HK-2 (cell line): ENCODE results near the gene RFNG.

Experiments used
- DNase-seq: peaks from one replicate; pipeline ENCODE4 v3.0.0-alpha.2; 2018; ENCODE audit not compliant: unreplicated experiment

RFNG gene

GRCh38 chr17:82013772-82014321 lies 37.8 kb downstream of the RFNG start:
- DNase-seq = no peak

GRCh38 chr17:82013341-82013740 lies 38.3 kb downstream of the RFNG start:
- DNase-seq = no peak

GRCh38 chr17:82012640-82013295 lies 38.8 kb downstream of the RFNG start:
- no peak for DNase-seq

GRCh38 chr17:82012261-82012639 lies 39.4 kb downstream of the RFNG start:
- no peak for DNase-seq

- DNase-seq = no peak
These were observed 39.9 kb downstream of the RFNG start for GRCh38 chr17:82011617-82012187.

- no peak for DNase-seq
These were observed 40.8 kb downstream of the RFNG start for GRCh38 chr17:82010575-82011525.

- DNase-seq = no peak
These were observed 42.2 kb downstream of the RFNG start for GRCh38 chr17:82009413-82009812.

- DNase-seq = no peak
These were observed 42.6 kb downstream of the RFNG start for GRCh38 chr17:82008941-82009405.

- no peak for DNase-seq
These were observed 43.2 kb downstream of the RFNG start for GRCh38 chr17:82008258-82008940.

- DNase-seq = peak; percentile 41
These were observed 43.9 kb downstream of the RFNG start for GRCh38 chr17:82007495-82008257.

- no peak for DNase-seq
These were observed 44.5 kb downstream of the RFNG start for GRCh38 chr17:82007228-82007494.

GRCh38 chr17:82006468-82007227 lies 45.0 kb downstream of the RFNG start:
- no peak for DNase-seq

GRCh38 chr17:82005701-82006348 lies 45.8 kb downstream of the RFNG start:
- no peak for DNase-seq

GRCh38 chr17:82004517-82005455 lies 46.8 kb downstream of the RFNG start:
- no peak for DNase-seq

GRCh38 chr17:82003411-82004381 lies 47.9 kb downstream of the RFNG start:
- DNase-seq = peak; percentile 96

- no peak for DNase-seq
These were observed 50.0 kb downstream of the RFNG start for GRCh38 chr17:82001571-82002056.

GRCh38 chr17:82000803-82001570 lies 50.6 kb downstream of the RFNG start:
- no peak for DNase-seq
